Mammary microvascular endothelial cell (primary cell): ENCODE results near the gene PLA2G12A. TPM values are rescaled to one million over a fixed set of nuclear protein-coding genes. Genes with fewer than 3 reads are reported as not detected.

Experiments used
- total RNA-seq: library from RNA; depleted of rRNA; stranded (reverse); fragments of >200 nt; gene quantifications from 2 replicates; pipeline ENCODE4 v1.2.3, GENCODE V29; 2015

PLA2G12A gene
- total RNA-seq: 7.8 and 8.1 TPM in 2 replicates

GRCh38 chr4:109729718-109730618 is at the start of gene PLA2G12A:
Gene PLA2G12A, minus strand, starts transcription at chr4:109730070. Its CDS starts 261 bp downstream, at chr4:109729809.

DNA sequence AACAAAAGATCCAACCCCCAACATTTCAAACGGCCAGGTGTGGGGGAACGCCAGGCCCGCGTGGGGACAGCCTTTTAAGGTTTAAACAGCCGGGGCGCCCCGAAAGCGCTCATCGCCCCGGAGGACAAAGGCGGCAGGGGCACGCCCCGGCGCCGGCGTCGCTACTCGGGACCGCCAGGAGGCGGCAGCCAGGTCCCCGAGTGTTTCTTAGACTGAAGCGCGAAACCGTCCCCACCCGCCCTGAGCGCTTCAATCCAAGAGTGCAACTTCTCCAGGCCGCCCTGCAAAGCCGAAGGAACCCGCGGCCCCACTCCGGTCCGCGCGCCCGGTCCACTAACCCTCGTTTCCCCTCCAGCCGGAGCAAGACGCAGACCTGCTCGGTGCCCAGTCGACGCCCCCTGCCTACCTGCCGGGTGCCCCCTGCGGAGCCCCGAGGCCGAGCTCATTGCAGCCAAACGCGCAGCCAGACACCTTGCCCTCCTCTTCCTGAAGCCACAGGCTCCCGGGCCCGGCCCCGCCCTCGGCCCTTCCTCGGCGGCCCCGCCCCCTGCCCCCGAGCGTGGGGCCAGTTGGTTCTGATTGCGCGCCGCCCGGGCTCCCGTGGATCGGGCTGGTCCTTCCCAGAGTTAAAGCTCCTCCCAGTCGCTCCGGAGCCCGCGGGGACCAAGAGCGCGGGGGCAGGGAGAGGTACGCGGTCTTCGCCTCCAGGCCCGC is 26.8 kb downstream of the PLA2G12A start, which contains the start of gene CASP6:
CASP6 (minus strand) TSS at position 496 of the 714 bp plus-strand sequence; CDS start at position 446, 50 bp downstream.

Other genes with a start within 250 kb of the PLA2G12A start
- gene MCUB, start 169.8 kb downstream of the PLA2G12A start, total RNA-seq: 55.0 and 63.4 TPM in 2 replicates
- gene CASP6, start 26.6 kb downstream of the PLA2G12A start, total RNA-seq: 26.6 and 34.4 TPM in 2 replicates
- 47.5 and 51.0 TPM in 2 replicates for gene CFI, start 71.9 kb upstream of the PLA2G12A start, total RNA-seq
- gene GAR1, start 85.7 kb upstream of the PLA2G12A start, total RNA-seq: 13.6 and 14.4 TPM in 2 replicates
- not detected in 2 replicates for gene RRH, start 97.9 kb upstream of the PLA2G12A start, total RNA-seq
- under 0.01 TPM in 1 of 2 replicates, not detected in the other for gene LRIT3, start 118.0 kb upstream of the PLA2G12A start, total RNA-seq
- not detected in 2 replicates for gene EGF, start 182.8 kb upstream of the PLA2G12A start, total RNA-seq